Natural killer cell (primary cell): ENCODE data around the gene RETSAT. TPM values are rescaled to one million over a fixed set of nuclear protein-coding genes. Genes with fewer than 3 reads are reported as not detected.
A peak's percentile ranks its signal among the peaks of the same experiment; 100 is the strongest.

Source experiments
- ATAC-seq, 3 donors: fragments of 150-1000 bp in 2 of 3; fragments of 200-7000 bp in 1 of 3; cut with Tn5 transposase; 1 replicate in 1 of 3; 2 replicates in 2 of 3; pipeline ENCODE4 v1.10.0; 2021; ENCODE audit warnings: mild to moderate bottlenecking in 2 of 3, moderate library complexity in 2 of 3
- DNase-seq, 2 donors: peaks; one replicate each; pipeline versions ENCODE4 v3.0.0 to v3.0.0-alpha.2; 2013 to 2021; ENCODE audit warnings: mixed read lengths in 1 of 2
- H3K27ac ChIP-seq: one replicate; pipeline ENCODE4 v1.5.1; 2013; ENCODE audit warnings: mild to moderate bottlenecking, low read length
- H3K27me3 ChIP-seq: one replicate; pipeline ENCODE4 v1.6.1; 2013; ENCODE audit warnings: low read length; ENCODE audit not compliant: control insufficient read depth, insufficient read depth
- H3K36me3 ChIP-seq: one replicate; pipeline ENCODE4 v1.6.1; 2013; ENCODE audit warnings: low read length; ENCODE audit not compliant: control insufficient read depth, insufficient read depth
- H3K4me1 ChIP-seq: one replicate; pipeline ENCODE4 v1.6.1; 2013; ENCODE audit warnings: low read length; ENCODE audit not compliant: control insufficient read depth, insufficient read depth
- H3K4me3 ChIP-seq: one replicate; pipeline ENCODE4 v1.5.1; 2013; ENCODE audit warnings: low read length
- H3K9me3 ChIP-seq: one replicate; pipeline ENCODE4 v1.6.1; 2013; ENCODE audit warnings: low read length; ENCODE audit not compliant: control insufficient read depth, insufficient read depth
- H3K27ac Mint-ChIP-seq, 2 donors: one replicate each; pipeline ENCODE4 v1.8.0; 2022; ENCODE audit warnings: mild to moderate bottlenecking in 2 of 2, mixed read lengths in 2 of 2, moderate library complexity in 1 of 2
- H3K27me3 Mint-ChIP-seq, 2 donors: one replicate each; pipeline ENCODE4 v1.8.0; 2022; ENCODE audit warnings: low read depth in 2 of 2, mixed read lengths in 2 of 2
- H3K36me3 Mint-ChIP-seq: one replicate; pipeline ENCODE4 v1.8.0; 2022; ENCODE audit warnings: mixed read lengths
- H3K4me1 Mint-ChIP-seq, 2 donors: one replicate each; pipeline ENCODE4 v1.8.0; 2022; ENCODE audit warnings: mixed read lengths in 2 of 2
- H3K4me3 Mint-ChIP-seq: one replicate; pipeline ENCODE4 v1.8.0; 2022; ENCODE audit warnings: mild to moderate bottlenecking, moderate library complexity, mixed read lengths
- H3K9me3 Mint-ChIP-seq, 2 donors: one replicate each; pipeline ENCODE4 v1.8.0; 2022; ENCODE audit warnings: mixed read lengths in 2 of 2
- WGBS: methylation state at CpG from one replicate; pipeline ENCODE4 v1.1.7; 2013; ENCODE audit warnings: missing lambda C conversion rate; ENCODE audit not compliant: insufficient coverage; 5-methylcytosine and 5-hydroxymethylcytosine counted together
- intact Hi-C: fragments of 100-400 bp; cut with micrococcal nuclease; formaldehyde crosslinking; loops from one replicate; pipeline ENCODE4 v1.14.2; 2022
- total RNA-seq, 4 donors: library from RNA; stranded (reverse); fragments of 120-200 nt in 1 of 4; gene quantifications; one replicate each; pipeline versions ENCODE4 v1.2.3 to v1.2.4, GENCODE V29; 2013 to 2022
- TF ChIP-seq, protein P1 (sequence below): fragments of 200-600 bp; IDR thresholded peaks from one replicate; pipeline ENCODE4 v1.8.0; 2022; ENCODE audit warnings: antibody characterized with exemption

RETSAT gene
- 10 to 100 TPM; 22.7 to 36.5 (median 33.9) TPM for total RNA-seq
- total RNA-seq (2013) = 19.6 TPM

DNA sequence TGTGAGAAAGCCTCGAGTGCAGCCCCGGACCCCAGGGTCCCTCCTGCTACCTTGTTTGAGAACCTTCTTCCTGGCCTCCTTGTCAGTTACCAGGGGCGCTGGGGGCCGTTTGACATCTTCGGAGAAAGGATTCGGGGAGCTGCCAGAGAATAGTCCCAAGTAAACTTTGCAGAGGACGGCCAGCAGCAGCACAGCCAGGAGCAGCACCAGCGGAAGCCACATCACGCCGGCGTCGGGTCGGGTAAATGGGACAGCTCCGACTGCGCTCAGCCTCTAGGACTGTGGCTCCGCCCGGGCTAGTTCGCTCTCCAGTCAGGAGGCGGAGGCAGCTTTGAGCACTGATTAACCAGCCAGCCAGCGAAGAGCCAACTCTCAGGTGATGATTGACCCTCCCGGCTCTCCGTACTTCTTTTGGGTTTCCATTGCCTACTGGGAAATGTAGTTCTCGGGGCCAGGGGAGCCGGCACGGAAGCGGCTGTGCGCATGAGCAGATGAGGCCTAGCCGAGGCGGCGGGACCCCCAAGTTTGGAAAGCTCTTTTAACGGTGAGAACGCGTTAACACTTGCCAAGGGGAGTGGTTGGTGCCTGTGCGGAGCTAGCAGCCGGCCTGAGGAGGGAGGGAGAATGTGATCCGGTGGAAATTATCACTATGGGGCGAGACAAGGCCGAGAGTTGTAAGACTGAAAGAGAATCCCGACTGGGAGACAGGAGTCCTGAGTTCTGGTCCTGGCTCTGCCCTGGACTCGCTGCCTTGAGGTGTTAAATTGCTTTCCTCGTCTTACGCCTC is at the start of gene RETSAT, which contains the start of gene ELMOD3:
Gene RETSAT (minus strand): TSS at position 243 of the 787 bp plus-strand sequence. CDS start 21 bp downstream, at position 222.
Gene ELMOD3 (plus strand): TSS at position 484 of the 787 bp plus-strand sequence. CDS start 2,430 bp downstream, outside the sequence.
- Mint-ChIP-seq H3K27ac (peak within 1 kb of the TSS; percentile 96 to 100), H3K4me3 (peak within 1 kb of the TSS; percentile 98), H3K27me3 (no peaks in the 10 kb centered on the region), H3K9me3 (no peaks in the 10 kb centered on the region), H3K36me3 (peaks cover 10% of the 10 kb centered on the region), H3K4me1 (peaks cover 46 to 50% of the 10 kb centered on the region in 2 donors)
- H3K9me3 ChIP-seq = no peaks in the 10 kb centered on the region
- H3K4me3 ChIP-seq = peak within 1 kb of the TSS; percentile 70
- H3K4me1 ChIP-seq = peaks cover 19% of the 10 kb centered on the region
- DNase-seq = peak; percentile 90 to 99
- intact Hi-C loops = loop anchor here (1.0 kb wide), 2 partner anchors 26 to 207 kb away; partner anchors contain the start of gene GGCX
- TF ChIP-seq, protein P1, sequence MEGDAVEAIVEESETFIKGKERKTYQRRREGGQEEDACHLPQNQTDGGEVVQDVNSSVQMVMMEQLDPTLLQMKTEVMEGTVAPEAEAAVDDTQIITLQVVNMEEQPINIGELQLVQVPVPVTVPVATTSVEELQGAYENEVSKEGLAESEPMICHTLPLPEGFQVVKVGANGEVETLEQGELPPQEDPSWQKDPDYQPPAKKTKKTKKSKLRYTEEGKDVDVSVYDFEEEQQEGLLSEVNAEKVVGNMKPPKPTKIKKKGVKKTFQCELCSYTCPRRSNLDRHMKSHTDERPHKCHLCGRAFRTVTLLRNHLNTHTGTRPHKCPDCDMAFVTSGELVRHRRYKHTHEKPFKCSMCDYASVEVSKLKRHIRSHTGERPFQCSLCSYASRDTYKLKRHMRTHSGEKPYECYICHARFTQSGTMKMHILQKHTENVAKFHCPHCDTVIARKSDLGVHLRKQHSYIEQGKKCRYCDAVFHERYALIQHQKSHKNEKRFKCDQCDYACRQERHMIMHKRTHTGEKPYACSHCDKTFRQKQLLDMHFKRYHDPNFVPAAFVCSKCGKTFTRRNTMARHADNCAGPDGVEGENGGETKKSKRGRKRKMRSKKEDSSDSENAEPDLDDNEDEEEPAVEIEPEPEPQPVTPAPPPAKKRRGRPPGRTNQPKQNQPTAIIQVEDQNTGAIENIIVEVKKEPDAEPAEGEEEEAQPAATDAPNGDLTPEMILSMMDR = no peak
- H3K36me3 ChIP-seq = peaks cover 35% of the 10 kb centered on the region
- ATAC-seq = peak; percentile 97 to 100 (median 97)
- peak within 1 kb of the TSS; percentile 84 for H3K27ac ChIP-seq
- WGBS = under 1% methylated on average over 42 of the region's 42 CpGs
- H3K27me3 ChIP-seq = no peaks in the 10 kb centered on the region

DNA sequence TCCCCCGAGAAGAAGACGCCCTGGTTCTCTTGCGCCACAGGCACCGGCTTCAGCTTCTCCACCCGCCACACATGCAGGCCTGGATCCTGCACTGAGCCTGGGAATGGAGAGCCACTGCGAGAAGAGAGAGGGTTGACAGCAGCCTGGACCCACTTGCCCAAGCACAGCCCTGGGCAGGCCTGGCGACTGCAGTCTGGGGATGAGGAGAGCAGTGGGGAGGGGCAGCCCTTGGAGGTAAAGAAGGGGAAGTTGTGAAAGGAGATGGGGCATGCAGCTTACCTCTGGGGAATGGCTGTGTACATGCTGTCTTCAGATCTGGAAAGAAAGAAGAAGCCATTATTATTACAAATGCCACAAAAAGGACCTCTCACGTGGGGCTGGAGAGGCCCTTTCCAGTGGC is 47.5 kb upstream of the RETSAT start:
- WGBS = 85% methylated on average over 8 of the region's 8 CpGs
- Mint-ChIP-seq H3K27me3 (no peaks in the 10 kb centered on the region), H3K27ac (peak overlapping the region in 1 of 2 donors; percentile 53), H3K4me1 (peaks cover 18 to 21% of the 10 kb centered on the region in 2 donors), H3K4me3 (no peak overlapping the region), H3K9me3 (peaks cover 2 to 3% of the 10 kb centered on the region in 2 donors), H3K36me3 (no peaks in the 10 kb centered on the region)
- H3K27me3 ChIP-seq = no peaks in the 10 kb centered on the region
- DNase-seq (no peak), ATAC-seq (no peak)
- H3K9me3 ChIP-seq = peaks cover 4% of the 10 kb centered on the region
- TF ChIP-seq, protein P1 = no peak
- H3K4me3 ChIP-seq = no peak overlapping the region
- H3K27ac ChIP-seq = no peak overlapping the region
- H3K4me1 ChIP-seq = peaks cover 18% of the 10 kb centered on the region
- H3K36me3 ChIP-seq = peaks cover 3% of the 10 kb centered on the region
- intact Hi-C loops = no loop called here

DNA sequence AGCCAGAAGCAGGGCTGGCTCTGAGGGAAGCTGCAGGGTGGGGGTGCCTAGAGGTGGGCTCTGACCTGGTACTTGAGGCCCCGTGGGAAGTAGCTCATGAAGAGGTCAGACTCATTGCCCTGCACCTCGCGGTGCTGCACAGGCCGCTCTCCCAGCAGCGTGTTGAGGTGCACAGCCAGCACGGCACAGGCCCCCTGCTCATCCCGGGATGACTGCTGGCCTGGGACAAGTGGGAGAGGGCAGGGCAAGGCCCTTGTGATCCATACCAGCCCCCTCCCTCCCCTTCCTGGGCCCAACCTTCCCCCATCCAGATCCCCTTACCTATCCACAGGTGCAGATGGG is 47.1 kb upstream of the RETSAT start:
- H3K27ac ChIP-seq = no peak overlapping the region
- DNase-seq = no peak
- no peak for ATAC-seq
- Mint-ChIP-seq H3K27me3 (no peaks in the 10 kb centered on the region), H3K27ac (no peak overlapping the region), H3K4me1 (peaks cover 18 to 21% of the 10 kb centered on the region in 2 donors), H3K9me3 (peaks cover 2 to 3% of the 10 kb centered on the region in 2 donors), H3K36me3 (no peaks in the 10 kb centered on the region), H3K4me3 (no peak overlapping the region)
- no peaks in the 10 kb centered on the region for H3K27me3 ChIP-seq
- H3K4me3 ChIP-seq = no peak overlapping the region
- intact Hi-C loops = no loop called here
- H3K36me3 ChIP-seq = peaks cover 3% of the 10 kb centered on the region
- peaks cover 14% of the 10 kb centered on the region for H3K4me1 ChIP-seq
- TF ChIP-seq, protein P1 = no peak
- H3K9me3 ChIP-seq = peaks cover 4% of the 10 kb centered on the region
- 95% methylated on average over 7 of the region's 7 CpGs for WGBS
